SK-N-SH treated with all-trans-retinoic acid at 6 μM for 48 hours (cell line): ENCODE data around the gene DNER.

Source experiments
- ARNTL ChIP-seq: fragments of 450-650 bp; formaldehyde crosslinking; IDR thresholded peaks from 2 replicates; pipeline ENCODE4 v1.5.0; 2020; ENCODE audit warnings: low read depth, mild to moderate bottlenecking, moderate library complexity, borderline replicate concordance
- CREB5 ChIP-seq: fragments of 250-450 bp; sonication (Bioruptor Pico); IDR thresholded peaks from 2 replicates; pipeline ENCODE4 v1.5.1; 2020; ENCODE audit warnings: low read depth, mild to moderate bottlenecking, moderate library complexity
- ESRRG ChIP-seq: fragments of 250-450 bp; sonication (Bioruptor Pico); IDR thresholded peaks from 2 replicates; pipeline ENCODE4 v1.6.1; 2021; ENCODE audit warnings: mild to moderate bottlenecking
- OSR1 ChIP-seq: fragments of 250-450 bp; sonication (Bioruptor Pico); IDR thresholded peaks from 2 replicates; pipeline ENCODE4 v1.8.0; 2022; ENCODE audit warnings: moderate library complexity, mild to moderate bottlenecking, inconsistent platforms
- PATZ1 ChIP-seq: fragments of 250-450 bp; sonication (Bioruptor Pico); IDR thresholded peaks from 2 replicates; pipeline ENCODE4 v1.8.0; 2020; ENCODE audit warnings: mild to moderate bottlenecking, moderate library complexity, borderline replicate concordance
- PPARA ChIP-seq: fragments of 250-450 bp; sonication (Bioruptor Pico); IDR thresholded peaks from 2 replicates; pipeline ENCODE4 v1.5.0; 2020; ENCODE audit warnings: mild to moderate bottlenecking, borderline replicate concordance
- TCF4 ChIP-seq: fragments of 250-450 bp; sonication (Bioruptor Pico); IDR thresholded peaks from 2 replicates; pipeline ENCODE4 v1.8.0; 2021; ENCODE audit warnings: mild to moderate bottlenecking, moderate library complexity, borderline replicate concordance
- ZC3H10 ChIP-seq: fragments of 250-450 bp; sonication (Bioruptor Pico); IDR thresholded peaks from 2 replicates; pipeline ENCODE4 v1.5.1; 2021; ENCODE audit warnings: mild to moderate bottlenecking, moderate library complexity
- ZFP3 ChIP-seq: fragments of 250-450 bp; sonication (Bioruptor Pico); IDR thresholded peaks from 2 replicates; pipeline ENCODE4 v1.5.0; 2020; ENCODE audit warnings: mild to moderate bottlenecking, moderate library complexity
- ZFP30 ChIP-seq: fragments of 450-650 bp; formaldehyde crosslinking; IDR thresholded peaks from 2 replicates; pipeline ENCODE4 v1.5.0; 2022; ENCODE audit warnings: mild to moderate bottlenecking, moderate library complexity
- ZNF565 ChIP-seq: fragments of 450-650 bp; formaldehyde crosslinking; conservative IDR thresholded peaks from 2 replicates; pipeline ENCODE4 v1.5.0; 2020; ENCODE audit warnings: low read depth, mild to moderate bottlenecking, moderate library complexity
- TF ChIP-seq, protein P1 (sequence below): fragments of 250-450 bp; sonication (Bioruptor Pico); IDR thresholded peaks from 2 replicates; pipeline ENCODE4 v1.5.1; 2021; ENCODE audit warnings: mild to moderate bottlenecking, moderate library complexity

DNA sequence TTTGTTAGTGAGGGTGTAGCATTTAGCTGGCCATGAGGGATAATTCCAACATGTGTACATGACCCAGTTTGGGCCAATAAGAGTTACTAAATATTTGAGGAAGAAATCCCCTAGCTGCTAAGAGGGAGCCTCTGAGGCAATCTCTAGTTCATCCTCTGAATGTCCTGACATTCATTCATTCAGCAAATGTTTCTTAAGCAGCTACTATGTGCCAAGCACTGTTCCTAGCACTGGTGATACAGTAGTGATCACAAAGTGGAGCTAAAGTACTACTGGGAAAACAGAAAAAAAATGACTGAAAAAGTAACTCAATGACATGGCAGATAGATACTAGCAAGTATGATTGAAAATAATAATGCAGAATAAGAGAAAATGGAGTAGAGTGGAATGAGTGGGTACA lies 363.5 kb downstream of the DNER start:
- TF ChIP-seq ARNTL (CRISPR knock-in tag) = no peak
- TF ChIP-seq ZFP30 (CRISPR knock-in tag) = no peak
- no peak for TF ChIP-seq ESRRG (CRISPR knock-in tag)
- no peak for TF ChIP-seq PATZ1
- no peak for TF ChIP-seq CREB5 (CRISPR knock-in tag)
- no peak for TF ChIP-seq TCF4 (CRISPR knock-in tag)
- no peak for TF ChIP-seq OSR1 (CRISPR knock-in tag)
- TF ChIP-seq PPARA (CRISPR knock-in tag) = no peak
- no peak for TF ChIP-seq ZC3H10 (CRISPR knock-in tag)
- no peak for TF ChIP-seq ZFP3 (CRISPR knock-in tag)
- TF ChIP-seq, protein P1, sequence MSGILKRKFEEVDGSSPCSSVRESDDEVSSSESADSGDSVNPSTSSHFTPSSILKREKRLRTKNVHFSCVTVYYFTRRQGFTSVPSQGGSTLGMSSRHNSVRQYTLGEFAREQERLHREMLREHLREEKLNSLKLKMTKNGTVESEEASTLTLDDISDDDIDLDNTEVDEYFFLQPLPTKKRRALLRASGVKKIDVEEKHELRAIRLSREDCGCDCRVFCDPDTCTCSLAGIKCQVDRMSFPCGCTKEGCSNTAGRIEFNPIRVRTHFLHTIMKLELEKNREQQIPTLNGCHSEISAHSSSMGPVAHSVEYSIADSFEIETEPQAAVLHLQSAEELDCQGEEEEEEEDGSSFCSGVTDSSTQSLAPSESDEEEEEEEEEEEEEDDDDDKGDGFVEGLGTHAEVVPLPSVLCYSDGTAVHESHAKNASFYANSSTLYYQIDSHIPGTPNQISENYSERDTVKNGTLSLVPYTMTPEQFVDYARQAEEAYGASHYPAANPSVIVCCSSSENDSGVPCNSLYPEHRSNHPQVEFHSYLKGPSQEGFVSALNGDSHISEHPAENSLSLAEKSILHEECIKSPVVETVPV (CRISPR knock-in tag) = no peak
- TF ChIP-seq ZNF565 (CRISPR knock-in tag) = no peak
